GM04503 (cell line): ENCODE measurements around the gene CHD2.
"Not testable (repeated sequence)": the region's sequence is repeated elsewhere in the genome, so short reads cannot be mapped to it uniquely, and the experiment has no call there.

ENCODE experiments used
- DNase-seq: peaks from one replicate; pipeline ENCODE4 v3.0.0-alpha.2; 2012; ENCODE audit warnings: low read depth

Gene CHD2

GRCh38 chr15:93049914-93050578 is 149.9 kb downstream of the CHD2 start:
- DNase-seq, result no peak

- DNase-seq, result no peak
Measured at GRCh38 chr15:93050648-93051047, 150.5 kb downstream of the CHD2 start.

DNA sequence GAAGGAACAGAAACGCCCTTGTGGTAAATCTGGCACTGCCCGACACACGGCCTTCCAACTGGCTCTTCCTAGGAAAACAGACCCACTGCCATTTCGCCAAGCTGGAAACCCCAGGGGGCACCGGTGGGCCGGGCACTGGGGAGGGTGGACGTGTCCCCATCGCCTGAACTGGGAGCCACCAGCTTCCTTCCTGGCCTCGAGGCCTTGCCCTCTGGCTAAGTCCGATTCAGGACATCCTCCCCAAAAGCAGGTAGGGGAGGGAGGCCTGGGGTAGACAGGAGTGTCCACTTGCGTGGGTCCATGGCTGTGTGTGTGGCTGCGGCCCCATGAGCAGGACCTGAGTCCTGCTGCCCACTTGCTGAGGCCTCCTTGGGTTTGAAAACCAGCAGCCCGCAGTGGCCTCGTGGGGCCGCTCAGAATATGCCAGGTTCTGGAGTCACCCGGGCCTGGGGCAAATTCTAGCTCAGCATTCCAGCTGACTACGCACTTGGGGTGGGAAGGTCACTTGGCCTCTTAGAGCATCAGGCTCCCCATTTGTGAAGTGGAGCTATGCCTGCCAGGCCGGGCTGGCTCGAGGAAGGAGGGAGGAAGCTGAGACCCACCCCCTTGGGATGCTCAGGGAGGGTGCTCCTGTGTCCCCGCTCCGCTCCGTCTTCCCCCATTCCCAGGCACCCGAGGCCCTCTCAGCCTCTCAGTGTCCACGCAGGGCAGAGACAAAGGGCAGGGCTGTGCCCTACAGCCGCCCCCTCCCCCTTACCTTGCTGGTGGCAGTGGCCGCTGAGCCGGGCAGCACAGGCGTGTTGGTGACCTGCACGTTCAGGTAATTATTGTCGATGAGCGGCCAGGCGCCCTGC is 151.3 kb downstream of the CHD2 start:
- DNase-seq, result no peak

- DNase-seq, result no peak
Measured at GRCh38 chr15:93052090-93052879, 152.2 kb downstream of the CHD2 start.

DNA sequence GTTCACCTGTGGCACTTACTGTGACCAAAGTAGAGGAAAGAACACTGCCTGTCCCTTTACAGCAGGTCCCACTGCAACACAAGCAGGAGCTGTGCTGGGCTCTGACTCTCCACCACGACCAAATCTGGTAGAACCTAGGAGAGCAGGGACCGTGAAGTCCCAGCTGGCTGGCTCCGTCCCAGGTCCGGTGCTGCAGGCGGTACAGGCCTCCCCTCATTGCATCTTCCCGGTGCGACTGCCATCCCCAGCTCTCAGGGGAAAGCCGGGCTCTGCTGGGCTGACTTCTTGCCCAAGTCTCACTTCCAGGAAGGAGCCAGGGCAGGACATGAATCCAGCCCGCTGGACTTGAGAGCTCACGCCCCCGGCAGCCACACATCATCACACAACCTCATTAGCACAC is 155.1 kb downstream of the CHD2 start:
- DNase-seq, result no peak

DNA sequence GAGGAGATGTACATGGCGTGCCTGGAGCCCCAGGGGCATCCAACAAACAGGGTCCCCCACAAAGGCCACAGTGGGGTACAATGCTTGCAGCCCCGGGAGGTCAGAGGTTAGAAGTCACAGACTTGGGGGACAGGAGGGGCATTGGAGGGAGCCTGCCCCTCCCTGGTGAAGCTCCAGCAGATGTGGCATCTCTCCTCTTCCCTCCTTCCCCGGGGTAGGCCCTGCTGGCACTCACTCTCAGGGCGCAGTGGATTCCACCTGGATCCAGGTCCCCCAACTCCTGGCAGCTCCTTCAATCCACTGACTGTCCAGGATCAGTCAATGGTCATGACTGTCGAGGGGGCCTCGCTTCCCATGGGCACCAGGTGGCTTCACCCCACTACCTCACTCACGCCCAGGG is 156.7 kb downstream of the CHD2 start:
- DNase-seq, result no peak

DNA sequence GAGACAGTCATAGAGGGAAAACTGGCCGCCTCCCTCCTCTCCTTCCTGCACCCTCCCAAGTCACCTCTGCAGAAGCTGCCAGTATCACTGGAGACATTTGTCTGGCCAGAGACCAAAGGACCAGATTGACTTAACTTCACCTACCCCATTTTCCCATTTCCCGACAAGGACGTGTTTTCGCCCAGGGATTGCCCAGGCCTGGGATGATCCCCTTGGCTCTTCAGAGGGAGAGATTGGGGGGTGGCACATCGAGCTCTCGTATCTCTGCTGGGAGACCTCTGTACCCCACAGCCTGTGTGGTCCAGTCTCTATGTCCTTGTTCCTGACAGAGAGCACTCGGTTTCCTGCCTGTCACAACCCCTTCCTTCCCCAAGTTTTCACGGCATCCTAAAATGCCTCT is 157.5 kb downstream of the CHD2 start:
- no peak for DNase-seq

- no peak for DNase-seq
Measured at GRCh38 chr15:93058128-93058527, 158.0 kb downstream of the CHD2 start.

GRCh38 chr15:93058904-93059427 is 158.8 kb downstream of the CHD2 start:
- no peak for DNase-seq

DNA sequence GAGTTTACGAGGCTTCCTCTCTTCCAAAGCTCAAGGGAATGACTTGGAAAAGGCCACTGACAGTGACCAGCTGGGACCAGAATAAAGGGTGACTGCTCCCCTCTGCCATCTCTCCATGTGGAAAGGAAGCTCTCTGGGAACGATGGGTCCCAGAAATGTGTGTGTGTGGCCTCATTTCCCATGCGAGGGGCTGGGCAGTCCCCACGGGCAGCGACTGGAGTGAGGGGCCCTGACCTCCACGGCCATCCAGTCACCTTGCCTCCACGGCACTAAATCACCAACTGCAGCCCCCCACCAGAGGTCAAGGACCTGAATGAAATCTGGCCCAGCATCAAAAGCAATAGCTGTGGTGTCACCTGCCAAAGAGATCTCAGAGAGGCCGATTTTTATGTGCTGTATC is 159.3 kb downstream of the CHD2 start:
- DNase-seq, result no peak

DNA sequence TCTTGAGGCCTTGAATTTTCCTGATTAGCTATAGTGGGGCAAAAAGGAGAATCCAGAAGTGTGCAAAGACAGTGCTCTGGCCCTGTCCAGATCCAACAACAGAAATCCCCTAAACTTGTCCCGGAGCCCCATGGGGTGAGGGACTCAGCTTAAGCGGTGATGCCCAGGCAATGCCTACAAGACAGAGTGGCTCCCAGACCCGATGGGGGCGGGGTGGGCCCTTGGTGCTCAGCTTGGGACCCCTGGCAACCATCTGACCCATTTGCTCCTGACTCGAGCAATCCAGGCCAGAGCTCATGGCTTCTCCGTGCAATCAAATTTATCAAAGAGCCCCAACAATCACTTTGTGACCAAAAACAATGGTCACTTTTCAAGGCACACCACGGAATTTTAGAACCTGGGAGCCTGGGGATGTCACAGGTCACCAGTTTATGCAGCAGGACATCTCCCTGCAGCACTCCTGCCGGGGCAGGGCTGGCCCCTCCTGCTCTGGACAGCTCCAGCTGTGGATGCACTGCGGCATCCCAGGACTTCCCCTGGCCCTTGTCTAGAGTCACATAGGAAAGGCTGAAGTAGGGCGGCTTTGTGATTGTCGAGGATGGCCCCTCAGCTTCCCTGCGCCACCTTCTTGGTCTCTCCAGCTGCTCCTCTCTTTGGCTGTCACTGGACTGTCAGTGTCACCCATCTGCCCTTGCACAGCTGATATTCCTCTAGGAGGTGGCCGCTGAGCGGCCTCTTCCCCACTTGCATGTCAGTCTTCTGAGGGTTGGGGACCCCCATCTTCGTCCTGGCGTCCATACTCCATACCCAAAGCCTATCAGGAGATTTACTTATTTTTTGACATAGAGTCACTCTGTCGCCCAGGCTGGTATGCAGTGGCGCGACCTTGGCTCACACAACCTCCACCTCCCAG is 160.5 kb downstream of the CHD2 start:
- no peak for DNase-seq

- DNase-seq, result not testable (repeated sequence)
Measured at GRCh38 chr15:93062628-93063261, 162.6 kb downstream of the CHD2 start.

DNA sequence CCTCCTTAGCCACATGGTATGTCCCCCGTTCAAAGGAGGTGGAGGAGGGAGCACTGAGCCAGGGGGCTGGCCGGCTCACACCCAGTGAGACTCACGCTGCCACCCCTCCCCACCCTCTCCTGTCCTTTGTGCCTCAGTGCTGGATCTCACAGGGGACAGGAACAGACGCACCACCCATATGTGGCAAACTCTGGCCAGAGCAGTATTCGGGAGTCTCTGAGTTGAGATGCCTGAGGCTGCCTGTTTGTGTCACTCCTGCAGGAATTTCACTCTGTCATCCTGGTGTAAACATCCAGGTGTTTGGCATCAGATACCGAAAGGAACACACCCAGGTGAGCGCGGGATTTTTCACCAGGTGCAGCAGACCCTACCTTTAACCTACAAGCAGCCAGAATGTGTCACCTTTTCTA is 163.1 kb downstream of the CHD2 start:
- DNase-seq, result no peak

DNA sequence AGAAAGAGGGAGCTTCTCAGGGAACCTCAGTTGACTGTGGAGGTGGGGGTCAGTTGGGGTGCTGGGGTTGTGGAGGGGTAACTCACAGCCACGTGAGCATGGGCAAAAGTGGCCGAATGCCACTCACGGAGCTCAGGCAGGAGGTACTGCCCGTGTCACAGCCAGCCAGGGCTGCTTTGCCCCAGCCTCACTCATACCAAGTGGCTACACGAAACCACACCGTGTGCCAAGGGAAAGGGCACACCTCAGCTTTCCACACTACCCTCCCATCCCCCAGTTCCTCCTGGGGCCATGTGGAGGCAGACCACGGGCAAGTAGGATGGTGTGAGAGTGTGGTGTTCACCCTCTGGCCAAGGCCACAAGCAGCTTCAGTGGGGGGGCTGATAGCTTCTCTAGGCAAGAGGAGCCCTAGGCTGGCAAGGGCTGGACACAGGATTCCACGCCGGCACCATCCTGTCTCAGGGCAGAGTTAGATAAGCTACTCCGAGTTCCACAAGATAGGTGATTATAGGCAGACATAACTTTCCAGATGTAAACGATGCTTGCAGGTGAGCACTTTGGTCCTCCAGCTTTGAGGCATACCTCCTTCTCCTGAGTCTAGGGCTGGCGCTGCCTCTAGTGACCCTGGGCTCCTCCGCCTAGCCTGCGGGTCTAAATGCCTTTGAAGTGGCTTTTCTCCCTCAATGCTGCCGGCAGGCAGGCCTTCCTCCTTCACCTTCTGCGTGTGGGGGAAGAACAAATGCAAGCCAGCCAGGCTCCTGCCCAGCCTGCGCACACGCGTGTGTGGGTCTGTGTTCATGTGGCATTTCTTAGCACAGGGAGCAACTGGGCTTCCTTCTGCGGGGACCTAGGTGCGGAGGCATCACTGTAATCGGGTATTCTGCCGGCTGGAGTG is 163.9 kb downstream of the CHD2 start:
- DNase-seq, result no peak

DNA sequence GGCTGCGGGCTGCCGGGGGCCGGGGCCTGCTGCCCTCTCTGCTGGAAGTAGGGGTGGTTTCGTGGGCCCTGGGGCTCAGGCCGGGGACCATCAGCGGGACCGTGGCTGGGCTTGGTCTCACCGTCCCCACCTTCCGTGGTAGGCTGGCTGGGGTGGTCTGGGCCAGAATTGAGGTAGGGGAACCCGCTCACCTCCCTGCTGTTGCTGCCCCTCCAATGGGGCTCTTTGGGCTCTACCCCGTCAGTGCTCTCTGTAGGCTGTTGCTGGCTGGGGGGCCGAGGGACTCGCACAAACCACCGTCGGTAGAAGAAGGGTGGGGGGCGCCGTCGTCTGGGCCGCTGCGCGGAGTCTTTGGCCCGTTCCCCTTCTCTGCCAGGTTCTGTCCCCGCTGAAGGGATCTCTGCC is 165.5 kb downstream of the CHD2 start:
- DNase-seq, result no peak

DNA sequence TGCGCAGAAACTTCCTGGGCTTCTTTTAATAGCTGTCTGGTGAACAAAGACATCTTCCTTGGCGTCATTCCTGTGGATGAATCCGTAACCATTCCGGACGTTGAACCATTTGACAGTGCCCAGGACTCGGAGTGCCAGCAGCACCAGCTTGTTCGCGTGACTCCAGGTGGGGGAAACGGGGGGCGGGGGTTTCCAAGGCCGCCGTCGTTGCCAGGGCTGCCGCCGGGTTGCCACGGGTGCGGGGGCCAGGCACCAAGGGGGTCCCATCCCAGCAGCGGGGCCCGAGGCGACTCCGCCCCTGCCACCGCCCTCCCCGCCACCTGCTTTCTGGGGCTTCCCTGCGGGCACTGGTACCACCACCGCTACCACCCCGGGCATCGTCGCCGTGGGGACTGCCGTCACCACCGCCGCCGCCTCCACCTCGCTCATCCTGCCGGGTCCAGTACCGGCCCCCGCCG is 166.1 kb downstream of the CHD2 start:
- no peak for DNase-seq

DNA sequence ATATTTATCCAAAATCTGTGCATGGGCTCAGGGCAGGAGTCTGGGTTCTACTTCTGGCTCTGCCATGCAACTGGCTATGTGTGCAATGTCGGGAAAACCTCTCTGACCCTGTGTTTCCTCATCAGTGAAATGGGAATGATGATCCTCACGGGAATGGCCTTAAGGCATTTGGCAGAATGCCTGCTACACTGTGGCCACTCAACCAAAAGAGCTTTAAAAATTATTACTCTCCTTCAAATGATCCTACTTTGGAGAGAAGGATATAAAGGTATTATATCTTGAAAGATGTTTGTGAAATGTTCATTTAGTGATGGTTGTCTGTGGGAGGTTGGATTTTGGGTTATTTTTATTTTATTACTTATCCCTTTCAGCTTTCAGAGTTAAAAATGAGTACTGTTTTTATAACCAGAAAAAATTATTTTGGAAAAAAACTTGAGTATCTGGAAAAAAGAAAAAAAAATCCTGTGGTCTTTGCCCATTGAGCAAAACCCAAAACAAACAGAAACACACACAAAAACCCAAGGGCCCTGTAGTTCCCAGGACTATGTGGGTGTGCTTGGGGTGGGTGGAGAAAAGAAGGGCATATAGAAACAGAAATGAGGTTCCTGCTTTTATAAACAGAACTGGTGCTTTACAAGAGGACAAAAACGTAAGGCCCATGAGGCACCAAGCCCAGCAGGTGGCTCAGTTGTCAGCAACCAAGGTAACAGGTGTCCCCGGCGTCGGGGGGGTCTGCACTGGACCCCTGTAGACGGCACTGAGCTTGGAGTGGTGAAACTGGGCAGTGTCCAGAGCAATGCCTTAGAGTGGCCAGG is 166.9 kb downstream of the CHD2 start:
- no peak for DNase-seq

DNA sequence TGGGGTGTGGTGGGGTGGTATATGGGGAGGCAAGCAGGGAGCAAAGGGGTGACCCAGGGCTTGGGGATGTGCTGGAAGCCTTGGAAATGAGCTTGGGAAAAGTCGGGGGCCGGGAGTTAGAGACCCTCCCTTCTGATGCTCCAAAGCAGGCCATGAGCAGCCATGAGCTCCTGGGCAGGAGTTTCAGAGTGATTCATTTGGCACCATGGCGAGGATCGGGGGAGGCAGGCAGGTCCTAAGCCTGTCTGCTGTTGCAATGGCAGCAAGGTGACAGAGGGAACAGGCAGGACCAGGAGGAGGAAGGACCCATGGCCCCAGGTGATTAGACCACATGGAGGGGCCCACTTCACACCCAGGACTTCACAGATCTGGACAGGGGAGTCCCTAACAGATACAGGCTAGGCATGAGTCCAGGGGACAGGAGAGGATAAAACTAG is 167.5 kb downstream of the CHD2 start:
- no peak for DNase-seq
